Thyroid gland (tissue), 4 donors: ENCODE data around the gene KCNJ6.
"Not testable (repeated sequence)": the region's sequence is repeated elsewhere in the genome, so short reads cannot be mapped to it uniquely, and the experiment has no call there.

Experiments used
- POLR2A ChIP-seq, 2 donors: fragments of 450-650 bp; IDR thresholded peaks; one replicate each; pipeline ENCODE4 v1.6.1; 2017; ENCODE audit warnings: antibody characterized with exemption in 2 of 2, mild to moderate bottlenecking in 2 of 2, moderate library complexity in 1 of 2
- TF ChIP-seq, protein P1 (sequence below), 6 experiments: fragments of 200-600 bp in 3 of 6; fragments of 450-650 bp in 3 of 6; sonication (generic) in 3 of 6; IDR thresholded peaks; one replicate each; pipeline ENCODE4 v1.5.1; 2016 to 2019; ENCODE audit warnings: antibody characterized with exemption in 6 of 6, mild to moderate bottlenecking in 2 of 6, inconsistent platforms in 1 of 6, moderate library complexity in 1 of 6

DNA sequence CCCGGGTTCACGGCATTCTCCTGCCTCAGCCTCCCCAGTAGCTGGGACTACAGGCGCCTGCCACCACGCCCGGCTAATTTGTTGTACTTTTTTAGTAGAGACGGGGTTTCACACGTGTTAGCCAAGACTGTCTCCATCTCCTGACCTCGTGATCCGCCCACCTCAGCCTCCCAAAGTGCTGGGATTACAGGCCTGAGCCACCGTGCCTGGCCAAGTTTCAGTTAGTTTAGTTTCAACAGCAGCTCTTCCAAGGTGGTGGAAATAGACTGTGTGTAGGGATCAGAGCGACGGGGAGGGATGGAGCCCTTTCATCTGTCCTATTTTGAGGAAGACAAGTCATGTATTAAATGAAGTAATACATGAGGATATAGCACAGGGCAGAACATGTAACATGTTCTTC is 269.5 kb downstream of the KCNJ6 start:
- TF ChIP-seq POLR2A (IDR thresholded peaks at IDR 0.05) = not testable (repeated sequence)
- TF ChIP-seq, protein P1, sequence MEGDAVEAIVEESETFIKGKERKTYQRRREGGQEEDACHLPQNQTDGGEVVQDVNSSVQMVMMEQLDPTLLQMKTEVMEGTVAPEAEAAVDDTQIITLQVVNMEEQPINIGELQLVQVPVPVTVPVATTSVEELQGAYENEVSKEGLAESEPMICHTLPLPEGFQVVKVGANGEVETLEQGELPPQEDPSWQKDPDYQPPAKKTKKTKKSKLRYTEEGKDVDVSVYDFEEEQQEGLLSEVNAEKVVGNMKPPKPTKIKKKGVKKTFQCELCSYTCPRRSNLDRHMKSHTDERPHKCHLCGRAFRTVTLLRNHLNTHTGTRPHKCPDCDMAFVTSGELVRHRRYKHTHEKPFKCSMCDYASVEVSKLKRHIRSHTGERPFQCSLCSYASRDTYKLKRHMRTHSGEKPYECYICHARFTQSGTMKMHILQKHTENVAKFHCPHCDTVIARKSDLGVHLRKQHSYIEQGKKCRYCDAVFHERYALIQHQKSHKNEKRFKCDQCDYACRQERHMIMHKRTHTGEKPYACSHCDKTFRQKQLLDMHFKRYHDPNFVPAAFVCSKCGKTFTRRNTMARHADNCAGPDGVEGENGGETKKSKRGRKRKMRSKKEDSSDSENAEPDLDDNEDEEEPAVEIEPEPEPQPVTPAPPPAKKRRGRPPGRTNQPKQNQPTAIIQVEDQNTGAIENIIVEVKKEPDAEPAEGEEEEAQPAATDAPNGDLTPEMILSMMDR (IDR thresholded peaks at IDR 0.05) = not testable (repeated sequence)
